ENCODE data around the gene PHF21B. TPM values are rescaled to one million over a fixed set of nuclear protein-coding genes. Genes with fewer than 3 reads are reported as not detected.

PHF21B gene
- total and polyA plus RNA-seq, 12 donors, result 0.07 to 0.98 (median 0.50) TPM; not detected in 4

DNA sequence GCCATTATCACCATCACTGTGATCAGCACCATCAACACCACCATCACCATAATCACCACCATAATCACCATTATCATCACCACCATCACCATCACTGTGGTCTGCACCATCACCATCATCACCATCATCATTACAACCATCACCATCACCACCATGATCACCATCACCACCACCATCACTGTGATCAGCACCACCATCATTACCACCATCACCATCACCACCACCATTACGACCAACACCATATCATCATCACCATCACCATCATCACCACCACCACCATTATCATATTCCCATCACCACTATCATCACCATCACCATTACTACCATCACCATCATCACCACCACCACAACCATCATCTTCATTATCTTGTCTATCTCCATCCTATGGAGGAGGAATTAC is 125.2 kb downstream of the PHF21B start:
- ATAC-seq, result no peak
- no peaks in the 10 kb centered on the region for H3K4me1 ChIP-seq
- TF ChIP-seq, protein P1, sequence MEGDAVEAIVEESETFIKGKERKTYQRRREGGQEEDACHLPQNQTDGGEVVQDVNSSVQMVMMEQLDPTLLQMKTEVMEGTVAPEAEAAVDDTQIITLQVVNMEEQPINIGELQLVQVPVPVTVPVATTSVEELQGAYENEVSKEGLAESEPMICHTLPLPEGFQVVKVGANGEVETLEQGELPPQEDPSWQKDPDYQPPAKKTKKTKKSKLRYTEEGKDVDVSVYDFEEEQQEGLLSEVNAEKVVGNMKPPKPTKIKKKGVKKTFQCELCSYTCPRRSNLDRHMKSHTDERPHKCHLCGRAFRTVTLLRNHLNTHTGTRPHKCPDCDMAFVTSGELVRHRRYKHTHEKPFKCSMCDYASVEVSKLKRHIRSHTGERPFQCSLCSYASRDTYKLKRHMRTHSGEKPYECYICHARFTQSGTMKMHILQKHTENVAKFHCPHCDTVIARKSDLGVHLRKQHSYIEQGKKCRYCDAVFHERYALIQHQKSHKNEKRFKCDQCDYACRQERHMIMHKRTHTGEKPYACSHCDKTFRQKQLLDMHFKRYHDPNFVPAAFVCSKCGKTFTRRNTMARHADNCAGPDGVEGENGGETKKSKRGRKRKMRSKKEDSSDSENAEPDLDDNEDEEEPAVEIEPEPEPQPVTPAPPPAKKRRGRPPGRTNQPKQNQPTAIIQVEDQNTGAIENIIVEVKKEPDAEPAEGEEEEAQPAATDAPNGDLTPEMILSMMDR (IDR thresholded peaks at IDR 0.05), result no peak
- no peaks in the 10 kb centered on the region for H3K9me3 ChIP-seq
- no peaks in the 10 kb centered on the region for H3K27me3 ChIP-seq
- DNase-seq, result no peak
- intact Hi-C loops (cut with DNase I), result no loop called here
- no peaks in the 10 kb centered on the region for H3K36me3 ChIP-seq
- 96 to 98% methylated on average over 1 of the region's 1 CpG for whole genome bisulfite sequencing, 2 donors
- no peak overlapping the region for H3K4me3 ChIP-seq
- no peak overlapping the region for H3K27ac ChIP-seq

DNA sequence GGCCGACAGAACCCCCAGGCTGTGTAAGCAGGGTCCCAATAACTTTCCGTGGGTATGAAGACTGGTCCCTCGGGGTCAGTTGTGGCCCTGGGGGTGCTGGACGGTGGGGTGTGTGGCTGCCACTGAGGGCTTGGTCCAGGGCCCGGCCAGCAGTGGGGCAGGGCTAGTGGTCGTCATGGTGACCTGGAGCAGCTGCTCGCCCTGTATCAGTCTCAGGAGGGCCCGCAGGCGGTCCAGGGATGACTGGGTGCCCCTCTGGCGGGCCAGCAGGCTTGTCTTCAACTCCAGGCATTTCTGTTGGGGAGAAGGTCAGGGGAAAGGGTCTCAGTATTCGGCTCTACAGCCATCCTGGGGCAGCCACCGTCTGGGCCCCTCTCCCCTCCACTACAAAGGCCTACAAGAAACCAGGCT is 126.8 kb downstream of the PHF21B start:
- DNase-seq, result no peak
- H3K9me3 ChIP-seq, result peaks cover 0 to 5% (median 0%) of the 10 kb centered on the region in 11 donors
- no peaks in the 10 kb centered on the region for H3K4me1 ChIP-seq
- 82 to 86% methylated on average over 12 of the region's 12 CpGs for WGBS, 2 donors
- TF ChIP-seq, protein P1 (IDR thresholded peaks at IDR 0.05), result no peak
- no peaks in the 10 kb centered on the region for H3K27me3 ChIP-seq
- no peak overlapping the region for H3K27ac ChIP-seq
- no peak overlapping the region for H3K4me3 ChIP-seq
- H3K36me3 ChIP-seq, result no peaks in the 10 kb centered on the region
- ATAC-seq, result no peak
- intact Hi-C loops (cut with DNase I), result no loop called here

DNA sequence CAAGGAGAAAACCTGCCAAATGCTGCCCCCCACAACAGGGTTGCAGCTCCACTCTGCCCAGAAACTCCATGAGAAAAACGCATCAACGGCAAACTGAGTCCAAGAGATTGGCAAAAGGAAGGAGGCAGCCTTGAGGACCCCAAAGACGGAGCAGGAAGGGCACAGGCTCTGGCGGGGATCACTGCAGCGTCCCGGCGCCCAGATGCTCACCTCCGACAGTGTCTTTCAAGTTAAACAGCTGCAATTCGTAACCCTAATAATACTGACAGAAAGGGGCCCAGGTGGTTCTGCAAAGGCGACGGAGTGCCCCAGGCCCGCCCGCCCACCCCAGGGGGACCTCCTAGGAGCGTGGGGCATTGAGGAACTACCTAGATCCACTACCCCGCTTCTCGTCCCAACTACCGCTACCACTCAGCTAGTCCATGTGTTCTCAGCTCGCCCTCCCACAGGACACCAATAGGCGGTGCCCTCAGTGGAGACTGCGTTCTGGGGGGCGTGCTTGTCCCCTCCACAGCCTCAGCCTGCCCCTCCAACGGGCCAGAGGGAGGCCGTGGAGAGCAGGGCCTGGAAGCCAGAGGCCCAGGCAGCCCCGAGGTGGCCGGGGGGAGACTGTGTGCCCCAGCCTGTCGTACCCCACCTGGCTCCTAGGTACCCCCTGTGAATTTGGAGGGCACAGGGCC is 127.4 kb downstream of the PHF21B start:
- ATAC-seq (no peak), DNase-seq (no peak)
- peaks cover 0 to 11% (median 0%) of the 10 kb centered on the region in 11 donors for H3K9me3 ChIP-seq
- intact Hi-C loops (cut with DNase I), result no loop called here
- H3K4me3 ChIP-seq, result no peak overlapping the region
- H3K36me3 ChIP-seq, result no peaks in the 10 kb centered on the region
- H3K27me3 ChIP-seq, result no peaks in the 10 kb centered on the region
- TF ChIP-seq, protein P1 (IDR thresholded peaks at IDR 0.05), result no peak
- WGBS, 2 donors, result 87 to 94% methylated on average over 26 of the region's 26 CpGs
- H3K27ac ChIP-seq, result no peak overlapping the region
- no peaks in the 10 kb centered on the region for H3K4me1 ChIP-seq

DNA sequence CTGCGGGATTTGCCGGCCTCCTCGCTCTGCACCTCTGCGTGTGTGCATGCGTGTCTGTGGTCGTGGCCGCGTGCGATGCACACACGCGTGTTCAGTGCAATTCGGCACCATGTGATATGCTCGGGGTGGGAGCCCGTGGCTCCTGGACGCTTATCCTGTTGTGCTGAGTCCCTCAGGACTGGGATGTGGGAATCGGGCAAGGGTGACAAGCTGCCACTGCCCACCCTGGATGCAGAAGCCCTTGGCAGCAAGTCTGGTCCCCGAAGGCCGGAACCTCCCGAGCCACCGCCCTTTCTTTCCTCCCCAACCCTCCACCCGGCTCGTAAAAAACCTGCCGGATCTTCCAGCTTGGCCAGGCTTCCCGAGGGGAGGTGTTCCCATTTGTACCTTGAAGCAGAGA is 128.2 kb downstream of the PHF21B start:
- Histone ChIP-seq H3K4me3 (no peak overlapping the region), H3K27me3 (no peaks in the 10 kb centered on the region), H3K9me3 (peaks cover 0 to 19% (median 6%) of the 10 kb centered on the region in 11 donors), H3K4me1 (no peaks in the 10 kb centered on the region), H3K36me3 (no peaks in the 10 kb centered on the region), H3K27ac (no peak overlapping the region)
- no peak for DNase-seq
- TF ChIP-seq, protein P1 (IDR thresholded peaks at IDR 0.05), result no peak
- no peak for ATAC-seq
- intact Hi-C loops (cut with DNase I), result no loop called here
- 86 to 92% methylated on average over 24 of the region's 24 CpGs for WGBS, 2 donors

Measured in heart right ventricle (tissue), 16 donors.